ENCODE measurements around the gene GPATCH1. TPM values are rescaled to one million over a fixed set of nuclear protein-coding genes. Genes with fewer than 3 reads are reported as not detected.
"Not testable (repeated sequence)": the region's sequence is repeated elsewhere in the genome, so short reads cannot be mapped to it uniquely, and the experiment has no call there.

The GPATCH1 gene, protein sequence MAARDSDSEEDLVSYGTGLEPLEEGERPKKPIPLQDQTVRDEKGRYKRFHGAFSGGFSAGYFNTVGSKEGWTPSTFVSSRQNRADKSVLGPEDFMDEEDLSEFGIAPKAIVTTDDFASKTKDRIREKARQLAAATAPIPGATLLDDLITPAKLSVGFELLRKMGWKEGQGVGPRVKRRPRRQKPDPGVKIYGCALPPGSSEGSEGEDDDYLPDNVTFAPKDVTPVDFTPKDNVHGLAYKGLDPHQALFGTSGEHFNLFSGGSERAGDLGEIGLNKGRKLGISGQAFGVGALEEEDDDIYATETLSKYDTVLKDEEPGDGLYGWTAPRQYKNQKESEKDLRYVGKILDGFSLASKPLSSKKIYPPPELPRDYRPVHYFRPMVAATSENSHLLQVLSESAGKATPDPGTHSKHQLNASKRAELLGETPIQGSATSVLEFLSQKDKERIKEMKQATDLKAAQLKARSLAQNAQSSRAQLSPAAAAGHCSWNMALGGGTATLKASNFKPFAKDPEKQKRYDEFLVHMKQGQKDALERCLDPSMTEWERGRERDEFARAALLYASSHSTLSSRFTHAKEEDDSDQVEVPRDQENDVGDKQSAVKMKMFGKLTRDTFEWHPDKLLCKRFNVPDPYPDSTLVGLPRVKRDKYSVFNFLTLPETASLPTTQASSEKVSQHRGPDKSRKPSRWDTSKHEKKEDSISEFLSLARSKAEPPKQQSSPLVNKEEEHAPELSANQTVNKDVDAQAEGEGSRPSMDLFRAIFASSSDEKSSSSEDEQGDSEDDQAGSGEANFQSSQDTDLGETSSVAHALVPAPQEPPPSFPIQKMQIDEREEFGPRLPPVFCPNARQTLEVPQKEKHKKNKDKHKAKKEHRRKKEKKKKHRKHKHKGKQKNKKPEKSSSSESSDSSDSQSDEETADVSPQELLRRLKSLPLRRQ
- total RNA-seq: 12.3 and 14.1 TPM in 2 replicates

DNA sequence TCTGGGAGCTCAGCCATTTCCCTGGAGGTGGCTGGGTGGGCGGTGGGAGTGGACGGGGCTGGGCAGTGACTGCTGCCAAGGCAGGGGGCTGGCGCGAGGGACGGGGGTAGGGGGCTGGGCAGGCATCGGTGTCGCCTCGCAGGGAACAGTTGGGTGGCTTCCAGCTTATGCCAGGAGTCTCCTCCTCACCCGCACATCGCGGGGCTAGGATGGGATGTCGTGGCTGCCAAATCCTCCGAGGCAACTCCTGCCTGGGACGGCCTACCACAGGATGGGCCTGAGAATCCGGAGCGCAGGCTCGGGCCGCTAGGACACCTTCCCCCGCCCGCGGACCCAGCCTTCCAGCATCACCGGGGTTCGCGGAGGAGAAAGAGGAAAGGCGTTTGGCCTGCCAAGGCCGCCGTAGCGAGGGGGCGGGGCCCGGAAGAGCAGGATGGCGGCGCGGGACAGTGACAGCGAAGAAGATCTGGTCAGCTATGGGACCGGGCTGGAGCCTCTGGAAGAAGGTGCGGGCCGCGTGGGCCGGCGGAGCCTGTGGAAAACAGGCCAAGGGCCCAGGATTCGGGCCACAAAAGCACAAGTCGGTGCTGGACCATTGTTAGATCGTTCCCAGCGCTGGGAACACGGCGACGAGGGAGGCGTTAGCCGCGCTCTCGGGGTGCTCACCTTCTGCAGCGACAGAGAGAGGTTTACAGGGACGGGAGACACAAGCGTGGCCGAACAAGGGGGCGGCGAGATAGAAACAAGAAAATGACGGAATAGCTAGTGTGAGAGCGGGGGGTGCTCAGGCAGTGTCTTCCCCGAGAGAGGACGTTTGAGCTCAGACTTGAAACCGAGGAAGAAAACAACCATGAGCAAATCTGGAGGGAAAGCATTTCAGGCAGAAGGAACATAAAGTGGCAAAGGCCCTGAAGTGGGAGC lies at the start of gene GPATCH1:
GPATCH1 (plus strand) TSS at position 421 of the 921 bp plus-strand sequence; CDS start at position 434, 13 bp downstream.
- intact Hi-C loops (cut with micrococcal nuclease): loop anchor here (2.0 kb wide), 3 partner anchors 16 to 1092 kb away; partner anchors contain the start of genes FAAP24, LSM14A and RHPN2

DNA sequence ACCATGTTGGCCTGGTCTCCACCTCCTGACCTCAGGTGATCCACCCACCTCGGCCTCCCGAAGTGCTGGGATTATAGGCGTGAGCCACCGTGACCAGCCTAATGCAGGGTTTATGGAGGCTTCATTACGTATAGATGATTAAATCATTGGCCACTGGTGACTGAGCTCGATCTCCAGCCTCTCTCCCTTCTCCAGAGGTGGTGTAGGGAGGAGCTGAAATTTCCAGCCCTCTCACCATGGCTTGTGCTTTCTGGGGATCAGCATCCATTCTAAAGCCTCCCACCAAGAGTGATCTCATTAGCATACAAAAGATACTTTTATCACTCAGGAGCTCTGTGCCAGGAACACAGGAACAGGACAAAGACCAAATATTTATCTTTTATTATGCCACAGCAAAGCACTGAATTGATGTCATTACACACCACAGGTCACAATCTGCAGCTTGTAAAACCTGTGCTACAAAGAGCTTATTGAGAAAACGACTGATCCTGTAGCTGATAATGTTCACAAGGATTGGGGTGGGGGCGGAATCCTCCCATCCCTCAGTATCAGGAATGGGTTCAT lies 48.7 kb upstream of the GPATCH1 start:
- intact Hi-C loops (cut with micrococcal nuclease): no loop called here

DNA sequence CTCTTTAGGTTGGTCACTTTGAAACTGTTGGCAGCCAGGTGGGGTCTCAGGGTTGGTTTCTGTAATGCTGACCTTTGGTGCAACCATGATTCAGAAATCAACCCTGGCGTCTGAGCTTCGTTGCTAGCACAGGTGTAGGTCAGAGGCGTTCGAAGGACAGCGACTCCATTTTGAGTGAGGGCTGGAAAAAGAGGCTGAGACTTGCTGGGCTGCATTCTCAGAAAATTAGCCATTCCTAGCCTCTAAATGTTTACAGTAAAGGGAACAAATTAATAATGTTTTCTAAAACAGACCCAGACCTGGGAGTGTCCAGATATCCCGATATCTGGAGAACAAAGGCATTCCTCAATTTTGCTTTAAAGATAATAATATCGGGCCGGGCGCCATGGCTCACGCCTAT lies 45.5 kb upstream of the GPATCH1 start:
- intact Hi-C loops (cut with micrococcal nuclease): no loop called here

DNA sequence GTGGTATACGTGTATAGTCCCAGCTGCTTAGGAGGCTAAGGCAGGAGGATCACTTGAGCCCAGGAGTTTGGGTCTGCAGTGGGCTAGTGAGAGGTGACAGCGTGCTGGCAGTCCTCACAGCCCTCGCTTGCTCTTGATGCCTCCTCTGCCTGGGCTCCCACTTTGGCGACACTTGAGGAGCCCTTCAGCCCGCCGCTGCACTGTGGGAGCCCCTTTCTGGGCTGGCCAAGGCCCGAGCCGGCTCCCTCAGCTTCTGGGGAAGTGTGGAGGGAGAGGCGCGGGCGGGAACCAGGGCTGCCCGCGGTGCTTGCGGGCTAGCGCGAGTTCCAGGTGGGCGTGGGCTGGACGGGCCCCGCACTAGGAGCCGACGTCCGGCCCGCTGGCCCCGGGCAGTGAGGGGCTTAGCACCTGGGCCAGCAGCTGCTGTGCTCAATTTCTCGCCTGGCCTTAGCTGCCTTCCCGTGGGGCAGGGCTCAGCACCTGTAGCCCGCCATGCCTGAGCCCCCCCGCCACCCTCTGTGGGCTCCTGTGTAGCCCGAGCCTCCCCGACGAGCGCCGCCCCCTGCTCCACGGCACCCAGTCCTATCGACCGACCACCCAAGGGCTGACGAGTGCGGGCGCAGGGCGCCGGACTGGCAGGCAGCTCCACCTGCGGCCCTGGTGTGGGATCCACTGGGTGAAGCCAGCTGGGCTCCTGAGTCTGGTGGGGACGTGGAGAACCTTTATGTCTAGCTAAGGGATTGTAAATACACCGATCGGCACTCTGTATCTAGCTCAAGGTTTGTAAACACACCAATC lies 44.4 kb upstream of the GPATCH1 start:
- intact Hi-C loops (cut with micrococcal nuclease): not testable (repeated sequence)

DNA sequence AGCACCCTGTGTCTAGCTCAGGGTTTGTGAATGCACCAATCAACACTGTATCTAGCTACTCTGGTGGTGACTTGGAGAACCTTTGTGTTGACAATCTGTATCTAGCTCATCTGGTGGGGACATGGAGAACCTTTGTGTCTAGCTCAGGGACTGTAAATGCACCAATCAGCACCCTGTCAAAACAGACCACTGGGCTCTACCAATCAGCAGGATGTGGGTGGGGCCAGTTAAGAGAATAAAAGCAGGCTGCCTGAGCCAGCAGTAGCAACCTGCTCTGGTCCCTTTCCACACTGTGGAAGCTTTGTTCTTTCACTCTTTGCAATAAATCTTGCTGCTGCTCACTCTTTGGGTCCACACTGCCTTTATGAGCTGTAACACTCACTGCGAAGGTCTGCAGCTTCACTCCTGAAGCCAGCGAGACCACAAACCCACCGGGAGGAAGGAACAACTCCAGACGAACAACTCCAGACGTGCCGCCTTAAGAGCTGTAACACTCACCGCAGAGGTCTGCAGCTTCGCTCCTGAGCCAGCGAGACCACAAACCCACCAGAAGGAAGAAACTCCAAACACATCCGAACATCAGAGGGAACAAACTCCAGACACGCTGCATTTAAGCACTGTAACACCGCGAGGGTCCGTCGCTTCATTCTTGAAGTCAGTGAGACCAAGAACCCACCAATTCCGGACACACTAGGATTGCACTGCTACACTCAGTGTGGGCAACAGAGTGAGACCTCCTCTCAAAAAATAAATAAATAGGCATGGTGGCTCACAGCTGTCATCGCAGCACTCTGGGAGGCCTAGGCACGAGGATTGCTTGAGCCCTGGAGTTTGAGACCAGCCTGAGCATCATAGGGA lies 43.6 kb upstream of the GPATCH1 start:
- intact Hi-C loops (cut with micrococcal nuclease): not testable (repeated sequence)

DNA sequence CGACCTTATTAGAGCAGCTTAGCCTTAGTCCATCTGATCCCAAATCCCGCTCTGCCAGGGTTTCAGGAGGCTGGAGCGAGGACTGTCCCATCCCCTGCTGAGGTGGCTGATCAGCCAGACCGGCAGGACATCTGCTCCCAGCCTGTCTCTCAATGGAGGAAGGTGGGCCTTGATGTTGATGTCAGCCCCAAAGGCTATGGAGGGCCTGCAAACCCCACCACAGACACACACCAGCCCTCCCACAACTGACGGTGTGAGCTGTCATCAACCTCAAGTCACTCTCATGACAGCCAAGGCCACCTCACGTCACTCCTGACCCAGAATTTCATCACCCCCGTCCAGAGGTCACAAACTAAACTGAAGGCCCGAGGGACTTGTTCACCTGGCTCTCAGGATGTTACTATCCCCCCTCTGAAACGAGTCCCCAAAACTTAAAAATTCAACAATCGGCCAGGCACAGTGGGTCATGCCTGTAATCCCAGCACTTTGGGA lies 41.8 kb upstream of the GPATCH1 start:
- intact Hi-C loops (cut with micrococcal nuclease): no loop called here

DNA sequence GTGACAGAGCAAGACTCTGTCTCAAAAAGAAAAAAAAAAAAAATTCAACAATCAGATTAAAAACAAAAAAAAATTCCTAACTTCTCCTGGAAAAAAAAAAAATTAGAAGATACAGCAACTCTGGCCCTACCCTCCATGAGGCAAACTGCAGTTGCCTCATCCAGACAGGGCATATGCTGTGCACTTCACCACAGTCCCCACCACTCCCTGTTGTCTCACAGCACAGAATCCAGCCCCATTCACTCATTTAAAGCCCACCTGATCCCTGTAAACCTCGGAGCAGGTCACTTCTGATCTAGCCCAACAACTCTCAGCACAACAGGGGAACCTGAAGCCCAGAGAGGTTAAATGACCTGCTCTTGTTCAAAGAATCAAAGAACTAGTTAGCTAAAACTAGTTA lies 41.2 kb upstream of the GPATCH1 start:
- intact Hi-C loops (cut with micrococcal nuclease): no loop called here

DNA sequence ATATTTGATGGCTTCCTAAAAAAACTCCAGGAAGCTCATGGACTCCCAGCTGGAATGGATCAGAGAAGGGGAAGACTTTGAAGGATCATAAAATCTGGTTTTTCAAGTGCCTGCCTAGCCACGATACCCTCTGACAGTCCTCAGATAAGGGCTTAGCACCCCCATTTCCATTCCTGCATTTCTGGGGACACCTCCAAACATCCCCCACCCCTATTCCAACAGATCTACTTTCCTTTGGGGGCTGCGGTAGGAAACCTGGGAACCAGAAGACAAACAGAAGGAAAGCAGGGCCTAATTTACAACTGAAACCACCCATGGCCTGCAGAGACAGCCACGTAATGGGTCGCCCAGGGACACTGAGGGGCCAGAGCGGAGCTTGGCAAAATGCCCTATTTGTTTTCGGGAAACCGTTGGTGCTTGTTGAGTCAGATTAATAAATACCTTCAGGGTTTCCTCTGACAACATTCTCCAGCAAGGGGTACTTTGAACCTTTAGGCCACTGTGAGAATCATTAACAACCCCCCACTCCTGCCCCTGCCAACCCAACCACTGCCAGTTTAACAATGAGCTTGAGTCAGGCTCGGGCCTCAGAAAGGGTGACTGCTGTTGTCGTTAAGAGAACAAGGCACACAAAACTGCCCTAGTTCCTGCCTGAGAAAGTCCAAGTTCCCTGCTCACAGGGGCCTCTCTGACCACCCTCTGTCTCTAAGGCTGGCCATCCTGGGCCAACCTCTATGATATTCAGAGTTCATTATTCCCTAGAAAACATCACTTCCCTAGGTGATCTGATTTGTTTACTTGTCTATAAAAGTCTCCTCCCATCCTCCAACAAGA lies 39.8 kb upstream of the GPATCH1 start:
- intact Hi-C loops (cut with micrococcal nuclease): no loop called here

DNA sequence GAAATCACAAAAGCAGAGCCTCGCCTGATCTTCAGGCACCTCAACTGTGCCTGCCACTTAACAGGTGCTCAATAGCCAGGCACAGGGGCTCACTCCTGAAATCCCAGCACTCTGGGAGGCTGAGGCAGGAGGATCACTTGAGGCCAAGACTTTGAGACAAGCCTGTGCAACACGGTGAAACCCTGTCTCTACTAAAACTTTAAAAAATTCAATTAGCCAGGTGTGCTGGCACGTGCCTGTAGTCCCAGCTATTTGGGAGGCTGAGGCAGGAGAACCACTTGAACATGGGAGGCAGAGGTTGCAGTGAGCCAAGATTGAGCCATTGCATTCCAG lies 39.2 kb upstream of the GPATCH1 start:
- intact Hi-C loops (cut with micrococcal nuclease): not testable (repeated sequence)

DNA sequence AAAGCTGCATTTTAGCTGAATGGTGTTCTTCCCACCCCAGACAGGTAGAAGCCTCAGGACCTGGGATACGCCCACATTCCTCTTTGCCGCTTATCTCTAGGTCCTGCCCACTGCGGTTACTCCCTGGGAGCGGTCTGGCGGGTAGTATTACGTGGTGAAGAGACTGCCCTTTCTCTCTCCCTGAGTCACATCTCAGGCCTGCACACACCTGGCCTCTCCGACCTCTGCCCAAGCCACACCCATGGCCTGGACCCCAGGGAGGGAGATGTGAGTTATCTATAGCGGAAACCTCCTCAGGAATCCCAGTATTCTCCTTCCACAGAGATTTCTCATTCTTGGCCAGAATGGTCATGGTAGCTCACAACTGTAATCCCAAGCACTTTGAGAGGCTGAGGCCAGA lies 33.6 kb upstream of the GPATCH1 start:
- intact Hi-C loops (cut with micrococcal nuclease): no loop called here

DNA sequence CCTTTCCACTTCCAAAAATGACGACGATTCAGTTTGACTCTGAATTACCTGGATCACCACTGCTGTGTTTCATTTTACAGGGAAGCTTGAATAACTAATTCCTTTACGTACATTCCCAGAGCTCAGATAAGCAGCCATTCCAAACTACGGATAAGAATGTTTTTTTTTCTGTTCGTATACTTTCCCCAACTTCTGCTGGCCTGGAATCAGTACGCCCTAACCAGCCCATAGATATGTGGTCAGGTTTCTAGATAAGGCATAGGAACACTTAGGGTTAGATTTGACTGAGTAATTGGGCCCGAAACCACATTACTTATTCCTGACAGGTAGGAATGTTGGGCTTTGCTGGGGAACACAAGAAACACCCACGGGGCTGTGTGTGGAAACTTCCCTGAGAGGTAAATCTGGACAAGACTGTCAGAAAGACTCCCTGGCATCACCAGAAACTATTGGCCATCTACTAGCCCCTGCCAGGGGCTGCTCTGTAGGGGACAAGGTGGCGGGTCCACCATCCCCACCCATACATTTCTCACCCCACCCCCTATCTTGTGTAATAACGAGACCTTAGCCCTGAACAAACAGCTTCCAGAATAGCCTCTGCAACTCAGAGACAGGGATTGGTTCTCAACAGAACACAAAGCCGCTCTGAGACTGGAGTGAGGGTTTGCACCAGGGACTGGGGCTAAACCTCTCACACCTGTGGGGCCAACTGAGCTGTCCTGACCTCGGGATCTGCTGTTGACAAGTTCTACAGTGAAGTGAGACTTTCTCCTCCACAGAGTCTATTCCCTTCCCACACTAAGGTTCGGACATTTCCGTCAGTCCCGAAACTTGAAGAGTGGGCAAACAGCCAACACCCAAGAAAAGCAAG lies 31.9 kb upstream of the GPATCH1 start:
- intact Hi-C loops (cut with micrococcal nuclease): no loop called here

DNA sequence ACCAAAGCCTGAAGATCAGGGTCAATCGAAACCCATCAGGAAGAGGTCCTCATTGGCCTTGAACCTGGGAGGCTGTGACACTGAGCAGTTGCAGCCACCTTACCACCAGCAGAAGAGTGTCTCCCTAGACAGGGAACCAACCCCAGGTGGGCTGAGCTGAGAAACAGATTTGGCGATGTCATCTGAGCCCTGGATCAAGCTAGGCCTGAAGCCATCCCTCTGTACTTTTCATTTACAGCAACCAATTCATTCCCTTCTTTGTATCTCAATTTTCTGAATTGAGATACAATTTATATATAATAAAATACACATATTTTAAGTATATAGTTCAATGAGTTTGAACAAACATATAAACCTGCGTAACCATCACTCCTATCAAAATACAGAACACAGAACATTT lies 30.9 kb upstream of the GPATCH1 start:
- intact Hi-C loops (cut with micrococcal nuclease): no loop called here

DNA sequence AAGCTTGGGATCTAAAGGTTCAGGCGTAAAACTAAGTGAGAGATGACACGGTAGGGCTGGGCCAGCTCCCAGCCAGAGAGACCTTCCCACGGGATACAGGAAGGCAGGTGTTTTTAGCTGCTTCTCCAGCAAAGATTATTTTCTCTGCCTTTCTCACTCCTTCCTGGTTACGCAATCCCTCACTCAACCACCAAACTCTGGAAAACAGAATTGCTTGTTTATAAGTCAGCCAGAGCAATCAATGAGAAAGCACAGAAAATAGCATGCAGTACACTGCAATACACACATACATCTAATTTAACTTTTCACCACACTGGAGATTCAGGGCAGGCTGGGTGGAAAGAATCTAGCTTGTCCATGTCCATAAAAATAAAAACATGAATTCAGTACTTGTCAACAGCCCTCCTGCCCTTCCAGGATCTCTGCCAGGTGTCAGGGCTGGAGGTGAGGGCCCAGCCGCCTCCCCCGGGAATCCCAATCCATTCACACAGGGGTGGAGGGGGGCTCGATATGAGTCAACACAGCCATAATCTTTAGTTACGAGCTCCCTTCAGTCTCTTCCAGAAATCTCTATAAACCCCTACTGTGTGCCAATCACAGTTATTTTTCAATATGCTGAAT lies 28.5 kb upstream of the GPATCH1 start:
- intact Hi-C loops (cut with micrococcal nuclease): no loop called here

DNA sequence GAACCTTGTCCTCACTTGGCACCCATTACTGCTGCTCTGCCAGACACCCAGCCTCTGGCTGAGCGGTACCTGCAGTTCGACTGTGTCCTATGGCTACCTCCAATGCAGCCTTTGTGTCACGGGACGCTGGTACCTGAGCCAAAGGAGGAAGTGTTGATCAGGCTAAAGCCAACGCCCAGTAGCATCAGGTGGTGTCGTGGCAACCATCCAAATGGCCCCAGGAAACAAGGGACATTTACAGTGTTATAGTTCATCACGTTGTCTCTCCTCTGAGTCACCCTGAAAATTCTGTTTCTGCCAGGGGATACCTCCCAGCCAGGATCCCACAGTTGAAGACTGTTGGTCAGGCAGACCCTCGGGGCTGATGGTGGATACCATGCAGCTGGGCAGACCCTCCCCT lies 26.4 kb upstream of the GPATCH1 start:
- intact Hi-C loops (cut with micrococcal nuclease): no loop called here

DNA sequence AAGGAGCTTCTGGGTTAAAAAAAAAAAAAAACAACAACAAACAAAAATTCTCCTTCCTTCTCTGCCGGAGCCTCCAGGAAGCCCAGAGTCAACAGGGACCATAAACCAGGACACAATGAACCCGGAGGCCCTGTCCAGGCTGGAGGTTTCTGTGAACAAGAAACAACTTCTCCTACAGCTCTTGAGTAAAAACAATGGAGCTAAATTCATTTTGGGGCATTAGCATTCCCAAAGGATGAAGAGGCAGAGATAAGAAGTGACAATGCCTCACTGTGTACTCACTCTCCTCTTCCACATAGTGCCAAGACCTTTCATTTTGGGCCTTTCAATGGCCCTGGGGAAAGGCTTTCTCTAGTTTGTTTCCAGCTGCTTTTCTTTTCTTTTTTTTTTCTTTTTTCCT lies 25.3 kb upstream of the GPATCH1 start:
- intact Hi-C loops (cut with micrococcal nuclease): no loop called here

DNA sequence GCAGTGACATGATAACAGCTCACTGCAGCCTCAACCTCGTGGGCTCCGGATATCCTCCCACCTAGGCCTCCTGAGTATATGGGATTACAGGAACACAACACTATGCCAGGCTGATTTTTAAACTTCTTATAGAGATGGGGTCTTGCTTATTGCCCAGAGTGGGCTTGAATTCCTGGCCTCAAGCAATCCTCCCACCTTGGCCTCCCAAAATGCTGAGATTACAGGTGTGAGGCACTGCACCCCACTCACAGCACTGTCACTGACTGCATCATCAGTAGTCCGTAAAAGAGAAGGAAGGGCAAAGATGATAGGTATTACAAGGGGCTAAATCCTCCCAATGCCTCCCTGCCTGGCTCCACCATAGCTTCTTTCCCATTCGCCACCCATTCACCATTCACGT lies 20.4 kb upstream of the GPATCH1 start:
- intact Hi-C loops (cut with micrococcal nuclease): loop anchor here (5.0 kb wide), 1 partner anchor 268 kb away; no protein-coding TSS in a partner anchor
